GM23338 (cell line): Measurements from ENCODE around the gene ARHGEF39. TPM values are rescaled to one million over a fixed set of nuclear protein-coding genes. Genes with fewer than 3 reads are reported as not detected.

Experiments used
- ATAC-seq: fragments of 200-7000 bp; cut with Tn5 transposase; 3 replicates; pipeline ENCODE4 v1.9.1; 2020
- DNase-seq: peaks from one replicate; pipeline ENCODE4 v3.0.0-alpha.2; 2015; ENCODE audit warnings: low spot score
- H2AFZ ChIP-seq: fragments of 200-600 bp; sonication (generic); 2 replicates; pipeline ENCODE4 v1.8.0; 2016; ENCODE audit warnings: antibody characterized with exemption, mild to moderate bottlenecking, moderate library complexity
- H3F3A ChIP-seq: fragments of 200-600 bp; sonication (generic); replicated peaks from 2 replicates; pipeline ENCODE4 v1.8.0; 2017; ENCODE audit warnings: antibody characterized with exemption, mixed run types, low read depth
- H3K27ac ChIP-seq: fragments of 200-600 bp; sonication (generic); 2 replicates; pipeline ENCODE4 v1.6.1; 2016; ENCODE audit warnings: low read depth
- H3K27me3 ChIP-seq: fragments of 200-600 bp; sonication (generic); 2 replicates; pipeline ENCODE4 v1.8.0; 2016; ENCODE audit warnings: mild to moderate bottlenecking, mixed run types, moderate library complexity; ENCODE audit not compliant: insufficient read depth
- H3K36me3 ChIP-seq: fragments of 200-600 bp; sonication (generic); 2 replicates; pipeline ENCODE4 v1.8.0; 2016; ENCODE audit warnings: mild to moderate bottlenecking; ENCODE audit not compliant: insufficient read depth
- H3K4me1 ChIP-seq: fragments of 200-600 bp; sonication (generic); 2 replicates; pipeline ENCODE4 v1.8.0; 2016; ENCODE audit warnings: mild to moderate bottlenecking, moderate library complexity; ENCODE audit not compliant: insufficient read depth
- H3K4me2 ChIP-seq: fragments of 200-600 bp; sonication (generic); 2 replicates; pipeline ENCODE4 v1.7.1; 2017; ENCODE audit warnings: mixed run types
- H3K4me3 ChIP-seq: fragments of 200-600 bp; sonication (generic); 2 replicates; pipeline ENCODE4 v1.6.1; 2016; ENCODE audit warnings: mixed run types
- H3K79me2 ChIP-seq: fragments of 200-600 bp; sonication (generic); replicated peaks from 2 replicates; pipeline ENCODE4 v1.8.0; 2017; ENCODE audit warnings: mild to moderate bottlenecking; ENCODE audit not compliant: insufficient read depth
- H3K9me2 ChIP-seq: fragments of 200-600 bp; sonication (generic); 2 replicates; pipeline ENCODE4 v1.8.0; 2017; ENCODE audit not compliant: insufficient read depth
- H4K20me1 ChIP-seq: fragments of 200-600 bp; sonication (generic); replicated peaks from 2 replicates; pipeline ENCODE4 v1.8.0; 2017; ENCODE audit warnings: mild to moderate bottlenecking; ENCODE audit not compliant: insufficient read depth
- H3K27ac Mint-ChIP-seq: 2 replicates; pipeline ENCODE4 v1.8.0; 2020; ENCODE audit warnings: inconsistent platforms, mild to moderate bottlenecking, moderate library complexity, mixed read lengths
- H3K27me3 Mint-ChIP-seq: 3 replicates; pipeline ENCODE4 v1.8.0; 2022; ENCODE audit warnings: low read depth, mild to moderate bottlenecking, moderate library complexity, mixed read lengths, inconsistent platforms; ENCODE audit not compliant: insufficient read depth, poor library complexity
- H3K36me3 Mint-ChIP-seq: 3 replicates; pipeline ENCODE4 v1.8.0; 2021; ENCODE audit warnings: low read depth, mild to moderate bottlenecking, inconsistent platforms, moderate library complexity, mixed read lengths
- H3K4me1 Mint-ChIP-seq: 3 replicates; pipeline ENCODE4 v1.8.0; 2020; ENCODE audit warnings: mild to moderate bottlenecking, inconsistent platforms, mixed read lengths
- H3K4me3 Mint-ChIP-seq: 3 replicates; pipeline ENCODE4 v1.8.0; 2021; ENCODE audit warnings: moderate library complexity, mild to moderate bottlenecking, inconsistent platforms, mixed read lengths
- H3K9me3 Mint-ChIP-seq: 3 replicates; pipeline ENCODE4 v1.8.0; 2020; ENCODE audit warnings: moderate library complexity, mild to moderate bottlenecking, inconsistent platforms, mixed read lengths
- CREB1 ChIP-seq: fragments of 250-450 bp; sonication (Bioruptor Pico); IDR thresholded peaks from 2 replicates; pipeline ENCODE4 v1.5.0; 2020; ENCODE audit warnings: low read depth, mild to moderate bottlenecking, moderate library complexity
- EZH2 ChIP-seq: fragments of 200-600 bp; sonication (generic); IDR thresholded peaks from one replicate; pipeline ENCODE4 v1.8.0; 2017; ENCODE audit warnings: antibody characterized with exemption, mild to moderate bottlenecking, low read depth; ENCODE audit not compliant: unreplicated experiment
- EZH2phosphoT487 ChIP-seq: fragments of 200-600 bp; sonication (generic); IDR thresholded peaks from one replicate; pipeline ENCODE4 v1.8.1; 2018; ENCODE audit warnings: antibody characterized with exemption; ENCODE audit not compliant: unreplicated experiment
- JUNB ChIP-seq: IDR thresholded peaks from one replicate; pipeline ENCODE4 v1.6.1; 2016; ENCODE audit warnings: antibody characterized with exemption; ENCODE audit not compliant: unreplicated experiment
- NANOG ChIP-seq: IDR thresholded peaks from 2 replicates; pipeline ENCODE4 v1.6.1; 2016; ENCODE audit warnings: antibody characterized with exemption, borderline replicate concordance
- POLR2AphosphoS5 ChIP-seq: IDR thresholded peaks from 2 replicates; pipeline ENCODE4 v1.6.1; 2016; ENCODE audit warnings: antibody characterized with exemption, low read depth
- REST ChIP-seq: IDR thresholded peaks from one replicate; pipeline ENCODE4 v1.6.1; 2018; ENCODE audit warnings: antibody characterized with exemption; ENCODE audit not compliant: unreplicated experiment
- STAT1 ChIP-seq: IDR thresholded peaks from one replicate; pipeline ENCODE4 v1.6.1; 2016; ENCODE audit warnings: antibody characterized with exemption; ENCODE audit not compliant: unreplicated experiment
- ZNF114 ChIP-seq: fragments of 250-450 bp; sonication (Bioruptor Pico); IDR thresholded peaks from 2 replicates; pipeline ENCODE4 v1.5.0; 2020; ENCODE audit warnings: mild to moderate bottlenecking, moderate library complexity
- ZNF331 ChIP-seq: fragments of 250-450 bp; sonication (Bioruptor Pico); IDR thresholded peaks from 2 replicates; pipeline ENCODE4 v1.5.0; 2020; ENCODE audit warnings: low read depth, mild to moderate bottlenecking, moderate library complexity
- polyA plus RNA-seq: library from polyadenylated mRNA; unstranded; fragments of >200 nt; fragmentation: Nextera tagmentation; extraction: Ambion mirVana; gene quantifications from 2 replicates; pipeline ENCODE4 v1.2.1, GENCODE V29; 2016
- total RNA-seq: library from RNA; depleted of rRNA; stranded (reverse); fragments of >200 nt; shearing (Covaris generic); gene quantifications from 2 replicates; pipeline ENCODE4 v1.2.3, GENCODE V29; 2014
- TF ChIP-seq, protein P1 (sequence below): IDR thresholded peaks from 2 replicates; pipeline ENCODE4 v1.6.1; 2016; ENCODE audit warnings: antibody characterized with exemption
- TF ChIP-seq, protein P2 (sequence below): fragments of 250-450 bp; sonication (Bioruptor Pico); IDR thresholded peaks from 2 replicates; pipeline ENCODE4 v1.5.0; 2020; ENCODE audit warnings: mild to moderate bottlenecking, moderate library complexity
- TF ChIP-seq, protein P3 (sequence below), 2 experiments: fragments of 200-600 bp in 1 of 2; sonication (generic) in 1 of 2; conservative IDR thresholded peaks; 2 replicates each; pipeline versions ENCODE4 v1.5.1 to v1.6.1; 2016 to 2017; ENCODE audit warnings: antibody characterized with exemption in 2 of 2, low read depth in 2 of 2, mild to moderate bottlenecking in 2 of 2, moderate library complexity in 1 of 2

Gene ARHGEF39
- total and polyA plus RNA-seq, 2 experiments from 2014 or later, result 16.8 to 31.0 TPM

DNA sequence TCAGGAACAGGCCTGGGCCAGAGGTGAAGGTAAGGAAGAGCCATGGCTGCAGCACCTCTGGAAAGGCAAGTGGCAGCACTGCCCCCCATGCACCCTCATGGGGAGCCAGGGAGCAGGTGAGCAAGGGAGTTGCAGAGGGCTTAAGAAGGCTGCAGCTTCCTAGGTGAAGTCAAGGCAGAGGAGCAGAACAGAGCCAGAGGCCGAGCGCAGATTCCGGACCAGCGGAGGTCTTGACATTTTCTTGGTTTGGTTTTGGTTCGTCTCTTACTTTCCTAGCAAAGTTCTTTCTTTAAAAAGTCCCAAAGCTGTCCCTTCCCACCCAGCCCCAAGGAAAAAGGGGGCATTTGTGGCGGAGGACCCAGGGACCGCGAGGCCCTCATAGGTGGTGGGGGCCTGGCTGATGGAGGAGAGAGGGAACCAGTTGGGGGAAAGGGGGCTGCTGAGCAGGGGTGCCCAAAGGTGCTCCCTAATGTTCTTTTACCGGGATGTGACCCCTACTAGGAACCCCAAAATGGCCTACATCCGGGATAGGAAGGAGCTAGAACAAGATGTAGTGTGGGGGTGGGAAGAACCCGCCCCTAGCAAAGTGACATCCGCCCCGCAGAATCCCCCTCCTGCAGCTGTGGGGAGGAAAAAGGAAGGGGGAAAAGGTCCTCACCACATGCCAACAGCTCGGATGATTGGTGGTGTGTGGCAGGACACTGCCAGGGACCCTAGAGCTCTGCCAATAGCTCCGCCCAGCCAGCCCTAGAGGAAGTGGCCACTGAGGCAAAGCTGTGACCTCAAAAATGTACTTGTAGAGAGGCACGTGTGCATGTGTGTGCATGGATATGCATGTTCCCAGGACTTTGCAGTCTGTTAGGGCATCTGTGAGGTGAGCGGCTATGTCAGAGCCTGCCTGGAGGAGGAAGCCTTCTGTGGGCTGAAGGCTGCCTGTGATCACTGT is 45.9 kb downstream of the ARHGEF39 start:
- DNase-seq (no peak), ATAC-seq (no peak)
- H3K36me3 Mint-ChIP-seq, result no peaks in the 10 kb centered on the region
- Histone ChIP-seq H3K9me2 (no peaks in the 10 kb centered on the region), H3K4me2 (no peak overlapping the region), H3K79me2 (no peaks in the 10 kb centered on the region), H2AFZ (no peak overlapping the region), H3K27me3 (peaks cover 33% of the 10 kb centered on the region), H3K4me3 (no peak overlapping the region), H3K4me1 (peaks cover 14% of the 10 kb centered on the region), H4K20me1 (no peaks in the 10 kb centered on the region), H3F3A (peaks cover 17% of the 10 kb centered on the region), H3K36me3 (no peaks in the 10 kb centered on the region), H3K27ac (no peak overlapping the region)
- TF ChIP-seq ZNF114, result no peak
- TF ChIP-seq REST, result no peak
- TF ChIP-seq EZH2, result no peak
- no peak for TF ChIP-seq EZH2phosphoT487
- TF ChIP-seq ZNF331 (CRISPR knock-in tag), result no peak
- TF ChIP-seq, protein P1, sequence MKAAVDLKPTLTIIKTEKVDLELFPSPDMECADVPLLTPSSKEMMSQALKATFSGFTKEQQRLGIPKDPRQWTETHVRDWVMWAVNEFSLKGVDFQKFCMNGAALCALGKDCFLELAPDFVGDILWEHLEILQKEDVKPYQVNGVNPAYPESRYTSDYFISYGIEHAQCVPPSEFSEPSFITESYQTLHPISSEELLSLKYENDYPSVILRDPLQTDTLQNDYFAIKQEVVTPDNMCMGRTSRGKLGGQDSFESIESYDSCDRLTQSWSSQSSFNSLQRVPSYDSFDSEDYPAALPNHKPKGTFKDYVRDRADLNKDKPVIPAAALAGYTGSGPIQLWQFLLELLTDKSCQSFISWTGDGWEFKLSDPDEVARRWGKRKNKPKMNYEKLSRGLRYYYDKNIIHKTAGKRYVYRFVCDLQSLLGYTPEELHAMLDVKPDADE, result no peak
- no peak for TF ChIP-seq JUNB
- no peak for TF ChIP-seq STAT1
- TF ChIP-seq, protein P2, sequence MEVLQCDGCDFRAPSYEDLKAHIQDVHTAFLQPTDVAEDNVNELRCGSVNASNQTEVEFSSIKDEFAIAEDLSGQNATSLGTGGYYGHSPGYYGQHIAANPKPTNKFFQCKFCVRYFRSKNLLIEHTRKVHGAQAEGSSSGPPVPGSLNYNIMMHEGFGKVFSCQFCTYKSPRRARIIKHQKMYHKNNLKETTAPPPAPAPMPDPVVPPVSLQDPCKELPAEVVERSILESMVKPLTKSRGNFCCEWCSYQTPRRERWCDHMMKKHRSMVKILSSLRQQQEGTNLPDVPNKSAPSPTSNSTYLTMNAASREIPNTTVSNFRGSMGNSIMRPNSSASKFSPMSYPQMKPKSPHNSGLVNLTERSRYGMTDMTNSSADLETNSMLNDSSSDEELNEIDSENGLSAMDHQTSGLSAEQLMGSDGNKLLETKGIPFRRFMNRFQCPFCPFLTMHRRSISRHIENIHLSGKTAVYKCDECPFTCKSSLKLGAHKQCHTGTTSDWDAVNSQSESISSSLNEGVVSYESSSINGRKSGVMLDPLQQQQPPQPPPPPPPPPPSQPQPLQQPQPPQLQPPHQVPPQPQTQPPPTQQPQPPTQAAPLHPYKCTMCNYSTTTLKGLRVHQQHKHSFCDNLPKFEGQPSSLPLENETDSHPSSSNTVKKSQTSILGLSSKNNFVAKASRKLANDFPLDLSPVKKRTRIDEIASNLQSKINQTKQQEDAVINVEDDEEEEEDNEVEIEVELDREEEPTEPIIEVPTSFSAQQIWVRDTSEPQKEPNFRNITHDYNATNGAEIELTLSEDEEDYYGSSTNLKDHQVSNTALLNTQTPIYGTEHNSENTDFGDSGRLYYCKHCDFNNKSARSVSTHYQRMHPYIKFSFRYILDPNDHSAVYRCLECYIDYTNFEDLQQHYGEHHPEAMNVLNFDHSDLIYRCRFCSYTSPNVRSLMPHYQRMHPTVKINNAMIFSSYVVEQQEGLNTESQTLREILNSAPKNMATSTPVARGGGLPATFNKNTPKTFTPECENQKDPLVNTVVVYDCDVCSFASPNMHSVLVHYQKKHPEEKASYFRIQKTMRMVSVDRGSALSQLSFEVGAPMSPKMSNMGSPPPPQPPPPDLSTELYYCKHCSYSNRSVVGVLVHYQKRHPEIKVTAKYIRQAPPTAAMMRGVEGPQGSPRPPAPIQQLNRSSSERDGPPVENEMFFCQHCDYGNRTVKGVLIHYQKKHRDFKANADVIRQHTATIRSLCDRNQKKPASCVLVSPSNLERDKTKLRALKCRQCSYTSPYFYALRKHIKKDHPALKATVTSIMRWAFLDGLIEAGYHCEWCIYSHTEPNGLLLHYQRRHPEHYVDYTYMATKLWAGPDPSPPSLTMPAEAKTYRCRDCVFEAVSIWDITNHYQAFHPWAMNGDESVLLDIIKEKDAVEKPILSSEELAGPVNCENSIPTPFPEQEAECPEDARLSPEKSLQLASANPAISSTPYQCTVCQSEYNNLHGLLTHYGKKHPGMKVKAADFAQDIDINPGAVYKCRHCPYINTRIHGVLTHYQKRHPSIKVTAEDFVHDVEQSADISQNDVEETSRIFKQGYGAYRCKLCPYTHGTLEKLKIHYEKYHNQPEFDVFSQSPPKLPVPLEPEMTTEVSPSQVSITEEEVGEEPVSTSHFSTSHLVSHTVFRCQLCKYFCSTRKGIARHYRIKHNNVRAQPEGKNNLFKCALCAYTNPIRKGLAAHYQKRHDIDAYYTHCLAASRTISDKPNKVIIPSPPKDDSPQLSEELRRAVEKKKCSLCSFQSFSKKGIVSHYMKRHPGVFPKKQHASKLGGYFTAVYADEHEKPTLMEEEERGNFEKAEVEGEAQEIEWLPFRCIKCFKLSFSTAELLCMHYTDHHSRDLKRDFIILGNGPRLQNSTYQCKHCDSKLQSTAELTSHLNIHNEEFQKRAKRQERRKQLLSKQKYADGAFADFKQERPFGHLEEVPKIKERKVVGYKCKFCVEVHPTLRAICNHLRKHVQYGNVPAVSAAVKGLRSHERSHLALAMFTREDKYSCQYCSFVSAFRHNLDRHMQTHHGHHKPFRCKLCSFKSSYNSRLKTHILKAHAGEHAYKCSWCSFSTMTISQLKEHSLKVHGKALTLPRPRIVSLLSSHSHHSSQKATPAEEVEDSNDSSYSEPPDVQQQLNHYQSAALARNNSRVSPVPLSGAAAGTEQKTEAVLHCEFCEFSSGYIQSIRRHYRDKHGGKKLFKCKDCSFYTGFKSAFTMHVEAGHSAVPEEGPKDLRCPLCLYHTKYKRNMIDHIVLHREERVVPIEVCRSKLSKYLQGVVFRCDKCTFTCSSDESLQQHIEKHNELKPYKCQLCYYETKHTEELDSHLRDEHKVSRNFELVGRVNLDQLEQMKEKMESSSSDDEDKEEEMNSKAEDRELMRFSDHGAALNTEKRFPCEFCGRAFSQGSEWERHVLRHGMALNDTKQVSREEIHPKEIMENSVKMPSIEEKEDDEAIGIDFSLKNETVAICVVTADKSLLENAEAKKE (CRISPR knock-in tag), result no peak
- TF ChIP-seq, protein P3, sequence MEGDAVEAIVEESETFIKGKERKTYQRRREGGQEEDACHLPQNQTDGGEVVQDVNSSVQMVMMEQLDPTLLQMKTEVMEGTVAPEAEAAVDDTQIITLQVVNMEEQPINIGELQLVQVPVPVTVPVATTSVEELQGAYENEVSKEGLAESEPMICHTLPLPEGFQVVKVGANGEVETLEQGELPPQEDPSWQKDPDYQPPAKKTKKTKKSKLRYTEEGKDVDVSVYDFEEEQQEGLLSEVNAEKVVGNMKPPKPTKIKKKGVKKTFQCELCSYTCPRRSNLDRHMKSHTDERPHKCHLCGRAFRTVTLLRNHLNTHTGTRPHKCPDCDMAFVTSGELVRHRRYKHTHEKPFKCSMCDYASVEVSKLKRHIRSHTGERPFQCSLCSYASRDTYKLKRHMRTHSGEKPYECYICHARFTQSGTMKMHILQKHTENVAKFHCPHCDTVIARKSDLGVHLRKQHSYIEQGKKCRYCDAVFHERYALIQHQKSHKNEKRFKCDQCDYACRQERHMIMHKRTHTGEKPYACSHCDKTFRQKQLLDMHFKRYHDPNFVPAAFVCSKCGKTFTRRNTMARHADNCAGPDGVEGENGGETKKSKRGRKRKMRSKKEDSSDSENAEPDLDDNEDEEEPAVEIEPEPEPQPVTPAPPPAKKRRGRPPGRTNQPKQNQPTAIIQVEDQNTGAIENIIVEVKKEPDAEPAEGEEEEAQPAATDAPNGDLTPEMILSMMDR (conservative IDR thresholded peaks at IDR 0.05; ENCODE audit: low read depth in 2 of 2), result no peak
- TF ChIP-seq POLR2AphosphoS5, result no peak
- no peak for TF ChIP-seq NANOG
- no peak for TF ChIP-seq CREB1 (CRISPR knock-in tag)
- H3K4me3 Mint-ChIP-seq, result no peak overlapping the region
- no peaks in the 10 kb centered on the region for H3K9me3 Mint-ChIP-seq
- H3K27me3 Mint-ChIP-seq, result peaks cover 37% of the 10 kb centered on the region
- no peak overlapping the region for H3K27ac Mint-ChIP-seq
- H3K4me1 Mint-ChIP-seq, result peaks cover 14% of the 10 kb centered on the region
